HG02870 (cell line): ENCODE measurements around the gene VEGFB.

Source experiments
- ATAC-seq: cut with Tn5 transposase; IDR thresholded peaks from one replicate; pipeline ENCODE4 v1.9.1; 2021; ENCODE audit warnings: mild to moderate bottlenecking, moderate library complexity; ENCODE audit not compliant: unreplicated experiment

VEGFB gene

DNA sequence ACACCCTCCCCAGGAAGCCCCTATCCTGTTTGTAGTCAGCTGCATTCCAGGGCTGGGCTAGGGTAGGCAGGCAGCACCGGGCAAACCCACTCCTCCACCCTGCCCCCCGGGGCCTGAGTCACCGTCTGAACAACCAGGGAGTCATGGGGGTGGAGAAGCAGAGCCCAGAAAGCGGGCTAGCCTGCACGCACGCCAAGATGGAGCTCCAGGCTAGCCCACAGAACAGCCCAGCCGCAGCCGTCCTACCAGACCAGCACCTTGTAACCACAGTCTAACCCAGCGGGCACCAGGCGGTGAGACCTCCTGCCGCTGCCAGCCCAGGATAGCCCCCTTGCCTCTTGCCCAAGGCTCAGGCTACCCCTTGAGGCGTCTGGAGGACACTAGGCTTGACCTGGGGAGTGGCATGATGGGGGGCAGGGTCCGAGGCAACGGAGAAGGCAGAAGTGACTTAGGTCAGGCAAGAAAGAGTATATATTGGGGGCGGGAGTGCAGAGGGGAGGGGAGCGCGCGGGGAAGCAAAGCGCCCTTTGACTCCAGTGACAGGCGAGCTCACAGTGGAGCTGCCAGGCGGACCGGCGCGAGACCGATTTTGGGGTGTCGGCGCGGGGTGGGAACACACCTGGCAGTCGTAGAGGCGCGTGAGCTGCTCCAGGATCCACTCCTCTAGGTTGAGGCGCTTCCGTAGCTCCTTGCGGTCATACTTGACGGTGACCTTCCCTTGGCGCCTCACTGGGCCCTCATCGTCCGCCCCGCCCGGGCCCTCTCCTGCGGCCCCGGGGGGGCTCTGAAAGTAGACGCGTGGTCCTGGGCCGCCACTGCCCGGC is 11.6 kb downstream of the VEGFB start:
- ATAC-seq, result no peak

DNA sequence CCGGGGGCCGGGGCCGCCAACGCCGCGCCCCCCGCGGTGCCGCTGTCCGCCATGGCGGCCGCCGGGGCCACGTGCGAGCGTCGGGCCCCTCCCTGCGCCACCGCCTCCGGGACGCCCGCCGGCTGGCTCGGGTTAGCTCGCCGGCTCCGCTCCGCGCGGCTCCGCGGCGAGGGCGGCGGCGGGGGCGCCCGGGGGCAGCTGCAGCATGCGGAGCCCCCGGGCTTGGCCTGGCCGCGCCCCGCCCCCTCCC is 12.2 kb downstream of the VEGFB start:
- ATAC-seq, result peak; percentile 26

DNA sequence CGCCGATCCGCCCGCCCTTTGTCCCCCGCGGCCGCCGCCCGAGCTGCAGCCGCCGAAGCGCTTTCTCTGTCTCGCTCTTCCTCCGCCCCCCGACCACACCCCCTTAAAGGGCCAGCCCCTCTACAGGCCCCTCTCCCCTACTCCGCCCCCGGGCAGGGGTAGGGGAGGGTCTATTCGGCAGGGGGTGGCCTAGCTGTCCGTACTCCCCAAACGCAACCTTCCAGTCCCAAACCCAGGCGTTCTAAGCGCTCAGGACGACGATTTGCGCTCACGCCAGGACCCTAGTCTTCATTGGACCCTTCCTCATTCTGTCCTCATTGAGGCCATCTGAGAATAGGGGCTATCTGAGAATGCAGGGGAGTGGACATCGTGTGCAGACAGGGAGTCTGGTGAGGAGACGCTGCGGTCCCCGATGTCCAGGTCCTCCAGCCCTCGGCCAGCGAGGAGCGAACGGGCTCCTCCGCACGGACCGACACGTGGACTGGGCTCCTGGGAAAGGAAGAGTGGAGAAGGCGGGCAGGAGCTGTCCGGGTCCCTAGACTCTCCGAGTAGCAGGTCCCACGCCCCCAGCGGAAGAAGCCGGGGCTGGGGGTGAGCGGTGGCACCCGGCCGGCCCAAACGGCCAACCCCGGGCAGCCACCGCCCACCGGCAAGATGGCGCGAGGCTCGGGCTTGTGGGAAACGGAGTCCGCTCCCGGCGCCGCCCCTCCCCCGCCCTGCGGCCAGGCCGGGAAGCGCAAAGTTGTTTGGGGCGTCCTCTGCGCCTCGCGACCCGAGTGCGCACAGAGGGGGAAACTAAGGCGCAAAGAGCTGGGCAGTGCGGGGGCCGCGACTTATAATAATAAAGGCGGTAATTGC is 12.7 kb downstream of the VEGFB start, which contains the start of gene PPP1R14B:
PPP1R14B (minus strand) TSS at position 73 of the 858 bp plus-strand sequence. CDS start 270 bp downstream, outside the sequence.
- peak; percentile 32 for ATAC-seq

DNA sequence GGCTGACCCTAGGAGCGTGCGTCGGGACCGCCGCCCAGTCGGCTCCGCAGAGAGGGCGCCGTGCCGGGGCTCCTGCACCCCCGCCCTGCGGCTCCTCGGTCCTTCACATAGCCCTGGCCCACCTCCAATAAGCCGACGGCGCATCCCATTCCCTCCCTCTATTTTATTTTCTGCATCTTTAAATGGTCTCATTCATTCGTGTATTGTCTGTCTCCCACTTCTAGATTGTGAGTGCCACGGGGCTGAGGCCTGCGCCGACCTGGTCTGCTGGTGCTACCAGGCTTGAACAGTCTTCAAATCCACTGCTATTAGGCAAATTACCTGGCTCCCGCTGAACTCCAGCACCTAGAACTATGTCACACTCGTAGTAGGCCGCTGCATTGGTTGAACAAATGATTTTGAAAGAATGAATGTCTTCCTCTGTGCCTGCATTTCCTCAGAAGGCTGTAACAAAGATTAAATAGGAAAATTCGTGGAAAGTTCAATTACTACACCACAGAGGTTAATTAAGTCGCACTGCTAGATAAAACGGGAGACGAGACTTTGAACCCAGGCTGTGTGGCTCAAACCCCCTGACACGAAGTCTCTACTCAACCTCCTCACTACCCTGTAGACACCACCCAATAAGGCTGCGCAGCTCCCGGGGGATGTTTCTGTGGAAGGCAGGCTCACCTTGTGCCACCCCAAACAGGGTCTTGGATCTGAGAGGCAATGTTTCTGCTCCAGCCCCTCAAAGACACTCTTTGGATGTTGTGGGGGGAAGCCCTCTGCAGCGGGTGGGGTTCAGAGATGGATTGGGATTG is 13.5 kb downstream of the VEGFB start:
- no peak for ATAC-seq

DNA sequence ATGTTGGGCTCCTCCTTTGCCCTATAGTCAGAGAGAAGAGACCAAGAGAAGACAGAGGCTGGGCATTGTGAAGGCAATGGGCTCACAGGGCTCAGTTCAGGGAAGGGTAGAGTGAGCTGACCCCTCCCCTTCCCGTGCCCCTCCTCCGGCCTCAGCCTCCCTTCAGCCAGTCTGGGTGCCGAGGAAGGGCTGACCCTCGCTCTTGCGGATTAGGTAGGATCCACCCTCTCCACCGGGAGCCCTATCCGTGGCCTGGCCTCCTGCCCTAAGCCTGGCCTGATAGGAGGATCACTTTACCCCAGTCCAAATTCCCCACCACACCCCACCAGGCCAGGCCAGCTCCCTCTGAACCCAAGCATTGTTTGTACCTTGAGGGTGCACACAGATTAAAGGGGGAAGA is 14.2 kb downstream of the VEGFB start:
- ATAC-seq, result no peak

DNA sequence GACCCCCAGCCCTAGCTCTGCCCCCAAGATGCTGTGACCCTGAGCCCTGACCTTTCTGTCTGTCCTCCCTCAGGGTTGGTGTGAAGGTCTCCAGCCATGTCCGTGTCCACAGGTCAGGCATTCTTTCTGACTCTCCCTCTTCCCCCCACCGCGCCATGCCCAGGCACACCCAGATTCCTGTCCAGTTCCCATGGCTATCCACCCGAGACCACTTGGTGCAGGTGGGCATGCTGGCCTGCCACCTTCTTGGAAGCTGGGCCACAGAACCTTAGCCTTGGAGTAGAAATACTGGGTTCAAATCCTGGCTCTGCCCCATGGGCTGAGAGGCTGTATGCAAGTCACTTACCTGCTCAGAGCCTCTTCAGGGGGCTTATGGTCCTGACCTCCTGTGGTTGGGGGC is 14.7 kb downstream of the VEGFB start:
- ATAC-seq, result no peak

DNA sequence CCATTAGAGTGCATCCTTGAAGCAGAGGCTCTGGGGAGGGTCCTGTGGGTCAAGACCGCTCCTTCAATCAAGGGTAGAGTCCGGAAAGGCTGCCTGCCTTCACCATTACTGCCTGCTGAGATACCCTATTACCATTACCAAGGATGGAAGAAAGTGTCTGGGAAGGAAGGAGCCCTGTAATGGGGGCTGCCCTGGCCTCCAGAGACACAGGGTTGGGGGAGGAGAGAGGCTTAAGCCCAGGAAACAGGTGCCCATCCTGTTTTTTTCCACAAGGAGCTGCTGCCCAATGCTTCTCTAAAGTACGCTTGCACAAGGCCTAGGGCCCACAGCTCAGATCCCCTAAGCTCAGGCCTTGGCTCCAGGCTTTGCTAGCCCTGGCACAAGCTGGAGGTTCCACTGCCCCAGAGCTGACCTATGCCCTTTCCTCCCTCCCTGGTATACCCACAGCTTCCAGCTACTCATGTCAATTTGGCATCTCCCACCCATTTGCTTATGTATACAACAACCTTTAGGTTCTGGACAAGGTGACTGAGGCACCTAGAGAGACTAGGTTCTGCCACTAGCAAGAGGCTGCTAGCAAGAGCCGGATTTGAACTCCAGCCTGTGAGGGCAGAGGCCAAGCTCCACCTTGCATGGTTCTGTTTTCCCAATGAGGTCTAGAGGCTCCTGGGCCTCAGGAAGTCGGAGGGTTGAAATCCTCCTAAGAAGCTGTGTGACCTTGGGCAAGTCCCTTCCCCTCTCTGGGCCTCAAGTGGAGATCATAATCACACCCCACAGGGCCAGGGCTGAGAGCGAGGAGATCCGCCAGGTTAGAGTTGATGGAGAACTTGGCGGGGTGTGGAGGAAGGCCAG is 15.4 kb downstream of the VEGFB start:
- no peak for ATAC-seq

DNA sequence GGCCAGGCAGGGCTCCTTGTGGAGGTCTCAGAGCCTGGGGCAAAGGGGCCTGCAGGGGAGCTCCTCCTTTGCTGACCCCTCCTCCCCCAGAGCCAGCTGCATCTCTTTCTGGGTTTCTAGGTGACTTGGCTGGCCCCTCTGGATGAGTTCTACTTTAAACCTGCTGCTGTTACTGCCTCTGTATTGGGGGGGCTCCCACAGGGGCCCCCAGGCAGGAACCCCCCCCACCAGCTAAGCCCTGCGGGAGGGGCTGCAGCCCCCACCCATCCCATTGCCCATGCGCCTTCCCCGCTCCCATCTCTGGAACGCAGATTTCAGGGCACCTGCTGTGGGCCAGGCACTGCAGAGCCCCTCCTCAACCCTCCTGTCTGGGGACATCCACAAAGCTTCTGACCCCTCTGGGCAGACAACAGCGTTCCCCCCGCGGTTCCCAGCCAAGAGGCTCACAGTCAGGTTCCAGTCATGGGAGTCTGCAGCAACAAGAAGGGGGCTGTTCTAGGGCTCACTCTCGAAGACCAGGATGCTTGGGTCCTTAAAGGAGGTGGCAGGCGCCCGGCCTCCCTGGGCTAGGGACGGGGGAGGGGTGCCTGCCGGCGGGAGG is 16.1 kb downstream of the VEGFB start:
- no peak for ATAC-seq

DNA sequence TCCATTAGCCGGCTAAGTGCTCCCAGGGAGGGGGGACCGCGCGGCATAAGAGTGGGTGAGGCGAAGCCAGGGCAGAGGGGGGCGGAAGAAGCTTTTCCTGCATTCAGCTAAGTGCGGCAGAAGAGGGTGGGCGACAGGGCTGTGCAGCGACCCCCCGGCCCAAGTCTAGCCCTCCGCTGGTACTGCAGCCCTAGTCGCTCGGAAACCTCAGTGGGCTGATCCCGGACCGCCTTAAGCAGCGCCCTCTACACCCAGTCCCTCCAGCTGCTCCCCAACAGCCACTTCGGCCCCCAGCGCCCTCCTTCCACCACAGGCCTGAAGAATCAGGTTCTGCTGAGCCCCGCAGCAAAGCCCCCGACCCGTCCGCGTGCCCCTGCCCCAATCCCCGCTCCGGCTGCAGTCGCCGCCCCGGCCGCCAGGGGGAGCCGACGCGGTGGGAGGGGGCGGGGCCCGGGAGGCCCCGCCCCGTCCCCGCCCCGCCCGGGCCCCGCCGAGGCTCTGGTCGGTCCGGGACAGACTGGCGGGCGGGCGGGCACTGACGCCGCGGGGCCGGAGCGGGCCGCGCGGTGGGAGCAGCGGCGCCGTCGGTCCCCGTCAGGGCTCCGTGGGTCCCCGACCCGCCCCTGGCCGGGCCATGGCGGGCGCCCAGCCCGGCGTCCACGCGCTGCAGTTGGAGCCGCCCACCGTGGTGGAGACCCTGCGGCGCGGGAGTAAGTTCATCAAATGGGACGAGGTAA is 16.8 kb downstream of the VEGFB start, which contains the start of gene PLCB3:
PLCB3 (plus strand) TSS at position 515 of the 737 bp plus-strand sequence; CDS start at position 635, 120 bp downstream.
- ATAC-seq, result peak; percentile 31

DNA sequence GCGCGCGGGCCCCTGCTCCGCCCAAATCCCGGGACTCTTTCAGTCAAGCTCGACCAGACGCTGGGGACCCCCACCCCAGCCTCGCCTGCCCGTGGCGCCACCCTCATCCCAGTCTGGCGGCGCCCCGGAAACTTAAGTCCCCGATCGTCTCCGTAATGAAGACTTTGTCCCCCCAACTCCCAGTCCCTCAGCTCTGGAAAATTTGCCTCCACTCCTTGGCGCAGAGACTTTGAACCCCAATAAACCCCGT is 17.3 kb downstream of the VEGFB start:
- peak; percentile 8 for ATAC-seq

DNA sequence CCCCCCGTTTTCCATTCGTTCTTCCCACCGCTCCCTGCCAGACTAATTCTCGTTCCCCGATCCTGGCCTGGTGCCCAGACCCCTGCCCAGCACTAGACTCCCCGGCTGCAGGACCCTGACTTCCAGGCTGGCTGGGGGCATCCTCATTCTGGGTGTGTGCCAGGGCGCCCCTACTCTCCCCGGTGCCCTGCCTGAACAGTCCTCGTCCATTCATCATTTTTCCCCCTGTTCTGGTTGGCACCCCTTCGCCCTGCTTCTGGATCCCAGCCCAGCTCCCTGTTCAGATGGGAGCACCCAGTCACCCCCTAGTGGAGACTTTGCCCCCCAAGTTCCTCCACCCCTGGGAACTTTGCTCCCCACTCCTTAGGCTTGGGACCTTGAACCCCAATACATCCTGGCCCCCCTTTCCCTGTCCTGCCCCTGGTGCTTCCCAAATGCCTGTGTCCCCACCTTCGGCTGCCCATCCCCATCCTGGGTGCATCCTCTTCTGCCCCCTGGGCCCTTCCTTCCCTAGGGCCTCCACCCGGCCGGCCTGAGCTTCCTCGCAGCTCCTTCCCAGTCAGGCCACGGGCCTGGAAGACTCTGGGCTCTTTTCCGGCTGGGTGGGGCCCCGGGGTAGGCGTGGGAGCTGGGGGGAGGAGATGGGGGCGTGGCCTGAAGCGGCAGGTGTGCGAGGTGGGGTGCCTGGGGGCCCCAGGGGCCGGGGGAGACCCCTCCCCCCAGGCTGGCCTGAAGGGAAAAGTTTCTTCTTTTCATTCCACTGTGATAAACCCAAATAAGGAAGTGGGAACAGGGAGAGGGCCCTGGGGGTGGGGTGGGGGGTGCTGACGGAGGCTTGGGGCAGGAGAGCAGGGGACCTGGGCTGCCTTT is 17.9 kb downstream of the VEGFB start:
- ATAC-seq, result no peak

DNA sequence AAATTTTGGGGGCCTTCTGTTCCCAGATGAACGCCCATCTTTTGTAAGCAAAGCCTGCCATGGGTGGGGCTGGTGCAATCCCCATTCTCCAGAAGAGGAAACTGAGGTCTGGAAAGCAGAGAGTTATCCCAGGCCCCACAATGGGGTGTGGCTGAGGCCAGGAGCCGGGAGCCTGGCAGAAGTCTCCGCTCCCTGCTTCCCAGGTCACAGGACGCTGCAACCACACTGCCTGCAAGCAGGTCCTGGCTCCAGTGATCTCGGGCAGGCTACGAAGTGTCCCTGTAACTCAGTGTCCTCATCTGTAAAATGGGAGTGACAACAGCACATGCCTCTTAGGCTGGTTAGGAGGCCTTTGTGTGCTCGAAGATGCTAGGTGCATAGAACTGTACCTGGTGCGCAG is 18.7 kb downstream of the VEGFB start:
- ATAC-seq, result no peak

DNA sequence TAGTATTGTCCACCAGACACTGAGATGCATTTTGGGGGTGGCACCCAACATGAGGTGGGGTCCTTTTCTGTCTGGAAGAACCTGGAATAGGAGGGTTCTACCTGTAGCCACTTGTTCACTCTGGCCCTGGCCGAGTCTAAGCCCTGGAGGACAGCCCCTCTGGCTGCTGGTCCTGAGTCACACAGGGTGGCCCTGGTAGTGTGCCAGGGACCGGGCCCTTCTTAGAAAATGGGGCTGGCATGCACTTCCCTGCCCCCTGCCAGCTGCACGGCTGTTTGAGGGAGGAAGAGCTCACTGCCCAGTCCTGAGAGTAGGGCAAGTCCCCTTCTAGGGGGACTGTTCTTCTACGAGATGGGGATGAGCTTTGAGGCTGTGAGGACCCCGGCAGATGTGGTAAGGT is 19.1 kb downstream of the VEGFB start:
- ATAC-seq, result no peak

DNA sequence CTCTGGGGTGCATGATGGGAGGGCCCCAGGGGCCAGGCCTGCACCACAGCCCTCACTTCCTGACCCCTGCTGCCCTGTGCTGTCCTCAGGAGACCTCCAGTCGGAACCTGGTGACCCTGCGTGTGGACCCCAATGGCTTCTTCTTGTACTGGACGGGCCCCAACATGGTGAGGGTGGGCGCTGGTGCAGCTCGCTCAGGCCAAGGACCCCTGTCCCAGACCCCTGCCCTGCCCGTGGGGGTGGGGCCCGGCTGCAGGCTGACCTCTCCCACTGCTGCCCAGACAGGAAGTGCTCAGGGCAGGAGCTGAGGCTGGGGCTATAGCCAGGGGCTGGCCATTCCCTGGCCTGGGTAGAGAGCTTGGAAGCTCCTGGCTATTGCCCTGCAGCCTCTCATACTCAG is 19.9 kb downstream of the VEGFB start:
- no peak for ATAC-seq

DNA sequence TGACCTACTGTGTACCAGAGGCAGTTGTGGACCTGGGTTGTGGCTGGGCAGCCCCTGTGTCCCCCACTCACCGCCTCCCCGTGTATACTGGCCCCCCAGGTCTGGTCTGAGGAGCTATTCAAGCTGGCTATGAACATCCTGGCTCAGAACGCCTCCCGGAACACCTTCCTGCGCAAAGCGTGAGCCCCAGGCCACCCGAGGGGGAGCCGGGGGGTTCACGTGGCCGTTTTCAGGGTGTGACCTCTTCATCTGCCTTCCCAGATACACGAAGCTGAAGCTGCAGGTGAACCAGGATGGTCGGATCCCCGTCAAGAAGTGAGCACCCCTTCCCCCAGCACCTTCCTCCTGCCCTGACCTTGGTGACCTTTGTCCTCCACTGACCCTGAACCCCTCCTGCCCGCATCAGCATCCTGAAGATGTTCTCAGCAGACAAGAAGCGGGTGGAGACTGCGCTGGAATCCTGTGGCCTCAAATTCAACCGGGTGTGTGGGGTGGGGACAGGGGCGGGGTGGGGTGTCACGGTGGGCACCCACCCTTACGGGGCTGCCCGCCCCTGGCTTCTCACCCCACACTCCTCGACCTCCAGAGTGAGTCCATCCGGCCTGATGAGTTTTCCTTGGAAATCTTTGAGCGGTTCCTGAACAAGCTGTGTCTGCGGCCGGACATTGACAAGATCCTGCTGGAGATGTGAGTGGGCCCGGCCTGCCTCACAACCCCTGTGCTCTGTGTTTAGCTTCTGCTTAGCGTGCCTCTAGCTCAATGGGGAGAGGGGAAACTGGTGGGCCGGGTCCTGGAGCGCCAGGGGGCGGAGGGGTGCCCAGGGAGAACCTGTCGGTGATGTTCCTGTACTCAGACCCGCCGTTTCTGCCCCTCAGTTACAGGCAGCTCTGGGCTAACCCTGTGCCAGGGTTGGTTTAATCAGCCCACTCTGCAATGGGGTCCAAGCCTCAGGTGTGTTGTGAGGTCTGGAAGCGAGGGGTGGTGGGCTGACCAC is 21.0 kb downstream of the VEGFB start:
- ATAC-seq, result no peak

DNA sequence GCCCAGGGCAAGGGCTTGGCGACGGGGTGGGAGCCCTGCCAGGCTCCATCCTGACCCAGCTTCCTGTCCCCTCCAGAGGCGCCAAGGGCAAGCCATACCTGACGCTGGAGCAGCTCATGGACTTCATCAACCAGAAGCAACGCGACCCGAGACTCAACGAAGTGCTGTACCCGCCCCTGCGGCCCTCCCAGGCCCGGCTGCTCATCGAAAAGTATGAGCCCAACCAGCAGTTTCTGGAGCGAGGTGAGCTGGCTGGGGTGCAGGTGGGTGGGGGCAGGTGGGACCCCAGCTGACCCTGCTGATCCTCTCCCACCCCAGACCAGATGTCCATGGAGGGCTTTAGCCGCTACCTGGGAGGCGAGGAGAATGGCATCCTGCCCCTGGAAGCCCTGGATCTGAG is 21.9 kb downstream of the VEGFB start:
- ATAC-seq, result no peak

DNA sequence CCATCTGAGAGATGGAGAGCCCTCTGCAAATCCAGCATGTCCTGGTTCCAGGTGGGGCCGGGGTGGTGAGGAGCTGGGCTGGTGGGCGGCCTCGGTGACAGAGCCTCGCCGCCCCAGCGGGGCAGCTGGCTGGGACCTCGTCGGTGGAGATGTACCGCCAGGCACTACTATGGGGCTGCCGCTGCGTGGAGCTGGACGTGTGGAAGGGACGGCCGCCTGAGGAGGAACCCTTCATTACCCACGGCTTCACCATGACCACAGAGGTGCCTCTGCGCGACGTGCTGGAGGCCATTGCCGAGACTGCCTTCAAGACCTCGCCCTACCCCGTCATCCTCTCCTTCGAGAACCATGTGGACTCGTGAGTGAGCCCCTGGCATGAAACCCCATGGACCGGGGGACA is 24.0 kb downstream of the VEGFB start:
- ATAC-seq, result no peak
